ENCODE results near the gene STEAP4.
"Not testable (repeated sequence)": the region's sequence is repeated elsewhere in the genome, so short reads cannot be mapped to it uniquely, and the experiment has no call there.

The STEAP4 gene

DNA sequence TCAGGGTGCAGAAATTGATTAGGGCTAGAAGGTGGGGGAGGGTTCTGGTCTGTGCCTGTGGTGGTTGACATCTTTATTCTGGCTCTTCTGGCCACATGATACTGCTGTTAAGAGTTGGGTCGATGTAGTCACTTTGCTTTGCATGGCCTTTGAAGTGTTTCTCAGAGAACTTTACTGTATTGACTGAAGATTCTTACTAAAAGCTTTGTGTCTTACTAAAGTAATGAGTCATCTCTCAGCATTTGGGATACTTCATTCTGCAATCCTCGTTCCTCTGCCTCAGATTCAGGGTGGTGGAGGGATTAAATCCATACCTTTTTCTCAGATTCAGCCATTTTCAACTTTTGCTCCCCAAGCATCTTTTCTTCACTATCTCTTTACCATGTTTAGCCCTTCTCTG, 38.6 kb downstream of the STEAP4 start:
- no peak for DNase-seq (ENCODE audit: low read depth)

DNA sequence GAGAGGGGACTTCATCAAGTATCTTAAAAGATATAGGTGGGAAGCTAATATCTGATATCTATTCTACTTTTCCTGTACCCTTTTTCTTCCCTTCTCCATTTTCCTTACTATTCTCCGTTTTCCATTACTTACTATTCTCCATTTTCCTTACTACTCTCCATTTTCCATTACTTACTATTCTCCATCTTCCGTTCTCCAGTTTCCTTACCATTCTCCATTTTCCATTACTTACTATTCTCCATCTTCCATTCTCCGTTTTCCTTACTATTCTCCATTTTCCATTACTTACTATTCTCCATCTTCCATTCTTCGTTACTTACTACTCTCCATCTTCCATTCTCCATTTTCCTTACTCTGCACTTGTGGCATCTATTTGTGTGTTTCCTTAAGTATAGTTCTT, 39.3 kb downstream of the STEAP4 start:
- DNase-seq (ENCODE audit: low read depth): no peak

DNA sequence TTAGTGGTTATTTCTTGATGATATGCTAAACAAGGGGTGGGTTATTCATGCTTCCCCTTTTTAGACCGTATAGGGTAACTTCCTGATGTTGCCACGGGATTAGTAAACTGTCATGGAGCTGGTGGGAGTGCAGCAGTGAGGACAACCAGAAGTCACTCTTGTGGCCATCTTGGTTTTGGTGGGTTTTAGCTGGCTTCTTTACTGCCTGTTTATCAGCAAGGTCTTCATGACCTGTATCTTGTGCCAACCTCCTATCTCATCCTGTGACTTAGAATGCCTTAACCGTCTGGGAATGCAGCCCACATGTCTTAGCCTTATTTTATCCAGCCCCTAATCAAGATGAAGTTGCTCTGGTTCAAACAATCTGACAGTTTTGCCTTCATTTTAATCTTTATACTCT, 41.7 kb downstream of the STEAP4 start:
- not testable (repeated sequence) for DNase-seq (ENCODE audit: low read depth)

DNA sequence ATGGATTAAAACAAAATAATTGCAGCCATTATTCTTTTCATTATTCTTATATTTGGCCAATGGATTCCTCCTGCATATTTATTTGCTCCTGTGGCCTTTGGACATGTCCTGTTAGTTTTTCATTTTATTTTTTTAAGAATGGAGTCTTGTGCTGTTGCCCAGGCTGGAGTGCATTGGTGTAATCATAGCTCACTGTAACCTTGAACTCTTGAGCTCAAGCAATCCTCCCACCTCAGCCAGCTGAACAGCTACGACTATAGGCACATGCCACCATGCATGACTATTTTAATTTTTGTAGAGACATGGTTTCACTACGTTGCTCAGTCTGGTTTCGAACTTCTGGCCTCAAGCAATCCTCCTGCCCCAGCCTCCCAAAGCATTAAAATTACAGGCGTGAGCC, 44.1 kb downstream of the STEAP4 start:
- DNase-seq (ENCODE audit: low read depth): no peak

DNA sequence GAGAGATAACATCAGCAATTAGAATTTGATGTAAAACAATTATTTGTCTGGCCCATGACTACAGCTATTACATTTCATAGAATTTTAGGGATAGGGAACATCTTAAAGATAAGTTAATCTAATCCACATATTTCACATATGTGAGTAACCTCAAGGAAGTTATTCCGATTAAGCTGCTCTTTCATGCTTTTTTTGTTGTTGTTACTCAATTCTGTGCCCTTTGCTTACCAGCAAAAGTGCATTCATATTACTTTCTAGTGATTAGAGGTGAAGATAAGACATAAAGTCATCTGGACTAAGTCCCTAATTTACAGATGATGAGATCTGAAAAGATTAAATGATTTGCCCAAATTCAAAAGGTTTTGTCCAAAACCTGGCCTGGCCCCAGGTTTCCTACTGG, 46.0 kb downstream of the STEAP4 start:
- no peak for DNase-seq (ENCODE audit: low read depth)

DNA sequence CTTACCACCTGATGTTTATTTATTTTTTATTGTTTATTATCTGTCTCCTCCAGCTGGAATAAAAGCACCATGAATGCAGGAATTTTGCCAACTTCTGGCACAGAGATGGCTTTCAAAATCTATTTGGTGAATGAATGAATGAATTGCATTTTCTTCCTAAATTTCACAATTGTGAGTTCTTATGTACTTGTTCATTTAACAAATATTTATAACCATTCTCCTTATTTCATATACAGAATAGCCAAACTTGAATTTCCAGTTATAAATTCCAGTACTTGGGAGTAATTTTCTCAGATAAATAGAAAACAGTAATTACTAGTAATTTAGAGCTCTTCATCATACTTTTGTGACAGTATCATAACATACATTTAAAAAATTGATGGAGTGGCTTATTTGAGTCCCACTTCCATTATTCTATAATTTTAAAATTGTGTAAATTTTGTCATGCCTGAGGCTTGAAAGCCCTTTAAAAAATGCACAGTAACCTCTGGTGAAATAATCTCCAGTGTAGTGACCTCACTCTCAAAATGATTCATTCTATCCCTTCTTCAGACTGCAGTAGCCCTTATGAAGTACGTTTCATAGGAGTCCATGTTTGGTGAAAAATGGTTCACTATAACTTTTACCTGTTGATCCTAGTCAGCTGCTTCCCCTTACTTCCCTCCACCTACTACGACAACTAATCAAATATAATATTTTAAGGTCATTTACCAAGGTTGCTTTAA, 46.9 kb downstream of the STEAP4 start:
- DNase-seq (ENCODE audit: low read depth): no peak

DNA sequence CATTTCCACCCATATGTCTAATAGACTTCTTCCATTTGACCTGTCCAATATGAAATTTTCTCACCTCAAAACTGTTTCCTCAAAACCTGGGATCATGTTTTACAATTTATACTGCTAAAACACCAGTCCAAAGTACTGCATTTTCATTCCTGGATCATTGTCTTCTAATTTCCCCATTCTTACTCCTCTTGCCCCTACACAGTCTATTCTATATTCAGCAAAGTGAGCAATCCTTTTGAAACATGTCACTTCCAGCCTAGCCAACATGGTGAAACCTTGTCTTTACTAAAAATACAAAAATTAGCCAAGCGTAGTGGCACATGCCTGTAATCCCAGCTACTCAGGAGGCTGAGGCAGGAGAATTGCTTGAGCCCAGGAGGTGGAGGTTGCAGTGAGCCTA, 48.4 kb downstream of the STEAP4 start:
- DNase-seq (ENCODE audit: low read depth): not testable (repeated sequence)

DNA sequence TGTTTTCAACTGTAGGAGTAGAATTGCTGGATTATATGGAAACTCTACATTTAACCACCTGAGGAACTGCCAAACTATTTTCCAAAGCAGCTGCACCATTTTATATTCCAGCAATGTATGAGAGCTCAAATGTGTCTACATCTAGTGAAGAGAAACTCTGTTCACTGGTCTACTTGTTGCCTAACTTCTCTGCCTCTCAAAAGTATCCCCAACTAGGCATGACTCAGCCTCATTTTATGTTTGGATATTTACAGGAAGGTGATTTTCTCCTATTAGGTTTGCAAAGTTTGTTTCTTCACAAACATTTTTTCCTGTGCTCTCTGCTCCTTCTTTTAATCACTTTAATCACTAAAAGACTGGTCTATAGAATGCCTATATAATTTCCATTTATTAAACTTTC, 49.8 kb downstream of the STEAP4 start:
- no peak for DNase-seq (ENCODE audit: low read depth)

DNA sequence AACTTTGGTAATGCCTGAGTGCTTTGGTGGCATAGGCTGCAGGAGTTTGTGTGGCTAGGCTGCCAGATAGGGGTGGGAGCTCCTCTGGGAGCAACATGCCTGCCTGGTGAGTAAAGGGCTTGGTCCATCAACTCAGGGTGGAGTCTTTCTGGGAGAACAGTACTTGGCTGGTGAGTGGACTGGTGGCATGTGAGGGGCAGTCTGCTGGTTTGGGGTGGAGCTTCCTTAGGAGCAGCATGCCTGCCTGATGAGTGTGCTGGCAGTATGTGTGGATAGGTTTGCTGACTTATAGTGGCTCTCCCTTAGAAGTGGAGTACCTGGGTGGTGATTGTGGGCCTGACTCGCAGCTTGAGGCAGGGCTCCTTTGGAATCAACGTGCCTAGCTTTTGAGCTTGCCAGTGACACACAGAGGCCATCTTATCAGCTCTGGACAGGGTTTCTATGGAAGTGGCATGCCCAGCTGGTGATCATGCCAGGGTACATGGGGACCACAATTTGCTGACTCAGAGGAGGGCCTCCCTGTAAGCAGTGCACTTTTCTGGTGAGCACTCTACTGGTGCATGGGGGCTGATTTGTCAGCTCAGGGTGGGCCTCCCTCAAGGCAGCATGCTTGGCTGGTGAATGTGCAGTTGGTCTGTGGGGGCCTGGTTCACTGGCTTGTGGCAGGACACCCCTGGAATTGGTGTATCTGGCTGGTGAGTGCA, 51.8 kb downstream of the STEAP4 start:
- DNase-seq (ENCODE audit: low read depth): no peak

DNA sequence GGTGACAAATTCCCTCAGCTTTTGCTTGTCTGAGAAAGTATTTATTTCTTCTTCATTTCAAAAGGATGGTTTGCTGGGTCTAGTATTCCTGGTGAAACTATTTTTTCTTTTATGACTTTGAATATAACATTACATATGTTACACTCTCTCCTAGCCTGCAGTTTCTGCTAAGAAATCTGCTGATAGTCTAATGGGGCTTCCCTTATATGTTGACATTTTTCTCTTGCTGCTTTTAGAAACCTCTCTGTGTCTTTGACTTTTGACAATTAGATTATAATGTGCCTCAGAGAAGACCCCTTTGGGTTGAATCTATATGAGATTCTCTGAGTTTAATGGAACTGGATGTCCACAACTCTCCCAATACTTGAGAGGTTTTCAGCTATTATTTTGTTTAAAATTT, 53.1 kb downstream of the STEAP4 start:
- DNase-seq (ENCODE audit: low read depth): no peak

DNA sequence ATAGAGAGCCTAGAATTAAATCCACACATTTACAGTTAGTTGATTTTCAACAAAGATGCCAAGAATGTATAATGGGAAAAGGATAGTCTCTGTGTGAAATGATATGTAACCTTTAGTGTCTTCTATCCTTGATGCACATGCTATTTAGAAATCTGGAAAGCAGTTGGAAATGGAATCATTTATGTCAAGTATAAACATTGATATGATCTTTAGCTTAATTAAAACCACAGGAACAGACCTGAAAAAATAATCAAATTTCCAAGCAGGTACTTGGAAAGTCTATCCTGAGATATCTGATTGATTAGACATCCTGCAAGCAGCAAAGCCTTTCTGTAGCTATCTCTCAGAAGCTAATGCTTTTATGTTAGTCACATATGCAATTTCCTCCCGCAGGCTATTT, 62.4 kb downstream of the STEAP4 start:
- DNase-seq (ENCODE audit: low read depth): no peak

DNA sequence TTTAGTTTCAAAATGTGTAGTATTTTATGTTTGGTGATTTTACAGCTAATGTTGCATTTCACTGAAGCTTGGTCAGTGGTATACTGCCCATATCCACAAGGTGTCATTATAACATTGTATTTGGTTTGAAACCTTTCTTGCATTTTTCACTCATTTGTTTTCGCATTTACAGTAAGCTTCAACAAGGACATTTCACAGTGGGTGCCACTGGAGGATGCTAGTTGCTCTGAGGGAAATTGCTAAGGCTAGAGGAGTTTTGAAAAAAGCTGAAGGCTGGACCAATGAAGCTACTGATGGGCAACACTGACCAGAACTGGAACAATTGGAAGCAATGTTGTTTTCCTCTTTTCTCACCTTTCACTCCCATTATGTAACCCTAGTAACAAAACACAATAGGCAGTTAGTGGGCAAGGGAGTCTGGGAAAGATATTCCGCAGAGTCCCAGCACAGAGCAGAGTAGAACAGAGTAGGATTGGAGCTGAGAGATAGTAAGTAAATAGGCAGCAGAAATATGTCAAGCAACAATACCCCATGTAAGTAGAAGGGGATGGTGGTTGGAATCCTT, 63.3 kb downstream of the STEAP4 start:
- DNase-seq (ENCODE audit: low read depth): no peak

DNA sequence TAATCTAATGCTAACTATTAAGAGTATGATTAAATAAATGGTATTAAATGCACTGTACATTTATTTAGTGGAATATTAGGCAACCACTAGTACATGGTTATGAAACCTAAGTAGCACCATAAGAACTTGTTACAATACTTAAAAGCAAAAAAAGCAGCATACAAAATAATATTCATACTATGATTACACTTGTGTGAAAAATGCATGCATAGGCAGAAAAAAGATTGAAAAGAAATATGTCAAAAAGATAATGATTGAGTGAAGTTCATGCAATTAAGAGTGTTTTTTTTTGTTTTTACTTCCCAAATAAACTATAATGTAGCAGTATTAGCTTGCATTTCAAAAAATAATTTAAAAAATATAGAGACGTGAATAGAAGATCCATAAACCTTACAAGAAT, 66.8 kb downstream of the STEAP4 start:
- DNase-seq (ENCODE audit: low read depth): no peak

DNA sequence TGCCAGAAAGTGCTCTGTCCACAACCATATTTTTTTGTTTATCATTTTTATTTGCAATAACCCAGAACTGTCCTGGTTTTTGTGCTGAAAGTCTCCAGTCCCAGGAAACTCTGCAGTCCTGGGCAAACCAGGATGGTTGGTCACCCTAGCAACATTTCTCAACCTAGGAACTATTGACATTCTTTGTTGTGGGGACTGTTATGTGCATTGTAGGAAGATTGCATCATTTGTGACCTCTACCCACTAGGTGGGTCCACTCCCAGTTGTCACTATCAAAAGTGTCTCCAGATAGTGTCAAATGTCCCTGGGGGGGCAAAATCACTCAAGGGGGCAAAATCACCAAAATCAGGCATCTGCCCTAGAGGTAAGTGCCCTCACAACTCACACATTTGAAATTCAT, 72.9 kb downstream of the STEAP4 start:
- no peak for DNase-seq (ENCODE audit: low read depth)

DNA sequence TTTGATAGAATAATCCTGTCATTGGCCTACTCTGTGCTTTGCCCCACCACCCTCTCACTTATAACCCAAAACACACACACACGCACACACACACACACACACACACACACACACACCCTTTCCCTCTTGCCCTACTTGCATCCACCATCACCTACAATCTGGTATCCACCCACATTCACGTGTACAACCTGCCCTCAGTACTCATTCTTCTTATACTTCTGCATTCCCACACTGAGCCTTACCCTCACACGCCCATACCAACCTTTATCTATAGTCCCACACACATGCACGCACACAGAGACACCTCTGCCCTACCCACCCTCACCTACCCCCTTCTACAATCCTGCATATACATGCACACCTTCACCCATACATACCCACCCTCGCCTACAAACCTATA, 76.0 kb downstream of the STEAP4 start:
- no peak for DNase-seq (ENCODE audit: low read depth)

DNA sequence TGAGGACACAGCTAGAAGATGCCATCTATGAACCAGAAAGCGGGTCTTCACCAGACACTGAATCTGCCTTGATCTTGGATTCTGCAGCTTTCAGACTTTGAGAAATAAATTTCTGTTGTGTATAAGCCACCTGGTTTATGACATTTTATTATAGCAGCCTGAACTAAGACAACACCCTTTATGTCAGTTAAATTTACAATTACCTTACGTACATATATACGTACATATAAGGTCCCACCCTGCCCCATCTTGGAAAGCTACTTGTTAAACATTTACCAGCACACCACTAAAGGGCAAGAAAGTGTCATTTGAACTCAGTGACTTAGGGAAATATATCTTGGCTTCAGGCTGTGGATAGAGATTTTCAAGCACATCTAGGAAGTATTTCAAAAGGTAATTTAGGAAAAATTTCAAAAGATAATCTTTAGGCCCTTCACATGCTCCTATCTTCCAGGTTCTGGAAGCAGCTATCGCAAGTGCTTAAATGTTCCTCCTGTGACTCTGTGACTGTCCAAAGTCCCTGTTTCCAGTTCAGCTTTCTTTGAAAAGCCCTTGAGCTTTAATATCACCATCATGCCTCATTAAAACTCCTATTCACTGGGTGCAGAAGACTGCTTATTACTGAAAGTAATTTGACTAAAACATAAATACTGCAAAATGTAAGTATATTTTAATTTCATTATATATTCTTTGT, 77.2 kb downstream of the STEAP4 start:
- no peak for DNase-seq (ENCODE audit: low read depth)

DNA sequence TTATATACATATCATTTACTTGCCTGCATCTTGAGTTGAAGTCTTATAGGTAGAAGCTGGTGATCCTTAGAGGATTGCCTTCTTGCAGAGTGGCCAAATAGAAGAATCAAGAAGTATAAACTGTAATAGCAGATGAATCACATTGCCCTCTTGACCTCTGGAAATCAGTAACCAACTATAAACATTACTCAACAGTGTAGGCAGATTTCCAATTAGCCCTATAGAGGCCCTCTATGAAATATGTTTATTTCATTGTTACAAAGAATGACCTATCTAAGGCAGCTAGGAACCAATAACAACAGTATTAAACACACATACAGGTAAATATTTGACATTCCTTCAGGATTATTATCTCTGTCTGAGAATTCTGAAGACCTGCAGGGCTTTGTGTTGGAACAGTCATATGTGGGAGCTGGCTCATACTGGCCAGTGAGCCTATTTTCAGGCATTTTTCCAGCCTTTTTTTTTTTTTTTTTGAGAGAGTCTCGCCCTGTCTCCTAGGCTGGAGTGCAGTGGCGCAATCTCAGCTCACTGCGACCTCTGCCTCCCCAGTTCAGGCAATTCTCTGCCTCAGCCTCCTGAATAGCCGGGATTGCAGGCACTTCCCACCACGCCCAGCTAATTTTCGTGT, 79.7 kb downstream of the STEAP4 start:
- no peak for DNase-seq (ENCODE audit: low read depth)

DNA sequence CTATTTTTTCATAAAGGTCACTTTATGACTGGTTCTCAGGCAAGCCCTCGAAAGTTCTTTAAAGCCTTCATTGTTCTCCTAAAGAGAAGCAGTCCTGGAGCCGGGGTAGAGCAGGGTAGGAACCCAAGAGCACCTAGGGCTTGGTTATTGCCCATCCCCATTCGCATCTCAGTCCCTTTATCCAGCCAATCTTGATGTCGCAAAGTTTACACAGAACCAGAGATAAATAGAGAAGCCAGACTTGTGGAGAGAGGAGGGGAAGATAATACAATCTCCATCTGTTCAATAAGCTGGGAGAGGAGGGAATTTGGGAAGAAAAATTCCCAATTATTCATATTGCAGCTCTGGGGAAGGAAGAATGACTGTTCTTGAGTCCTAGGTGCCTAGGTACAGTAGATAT, 80.5 kb downstream of the STEAP4 start:
- DNase-seq (ENCODE audit: low read depth): no peak

DNA sequence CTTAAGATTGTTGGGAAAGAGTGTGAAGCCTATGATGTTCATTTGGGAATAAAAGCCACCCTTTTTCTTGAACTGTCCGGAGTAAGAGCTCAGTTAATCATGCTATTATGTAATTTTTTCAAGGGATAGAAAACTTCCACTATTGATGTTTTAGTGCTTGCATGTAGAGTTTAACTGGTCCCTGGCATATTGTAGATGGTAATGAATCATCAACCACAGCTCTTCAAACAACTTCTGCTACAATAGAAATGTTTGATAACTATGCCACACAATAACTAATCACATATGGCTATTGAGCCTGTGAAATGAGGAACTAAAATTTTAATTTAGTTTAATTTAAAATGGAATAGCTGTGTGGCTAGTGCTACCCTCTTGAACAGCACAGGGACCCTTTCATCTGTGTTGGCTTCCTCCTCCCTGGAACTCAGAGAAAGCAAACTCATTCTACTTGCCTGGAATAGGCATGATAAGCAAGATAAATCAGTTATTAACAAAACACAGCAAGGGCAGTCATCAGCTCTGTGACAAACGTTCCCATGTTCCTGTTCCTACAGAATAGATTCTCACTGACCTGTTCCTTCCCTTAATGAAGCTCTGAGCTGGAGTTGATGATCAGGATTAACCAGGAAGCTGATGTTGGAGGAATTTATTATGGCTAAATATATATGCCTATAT, 82.0 kb downstream of the STEAP4 start:
- no peak for DNase-seq (ENCODE audit: low read depth)

DNA sequence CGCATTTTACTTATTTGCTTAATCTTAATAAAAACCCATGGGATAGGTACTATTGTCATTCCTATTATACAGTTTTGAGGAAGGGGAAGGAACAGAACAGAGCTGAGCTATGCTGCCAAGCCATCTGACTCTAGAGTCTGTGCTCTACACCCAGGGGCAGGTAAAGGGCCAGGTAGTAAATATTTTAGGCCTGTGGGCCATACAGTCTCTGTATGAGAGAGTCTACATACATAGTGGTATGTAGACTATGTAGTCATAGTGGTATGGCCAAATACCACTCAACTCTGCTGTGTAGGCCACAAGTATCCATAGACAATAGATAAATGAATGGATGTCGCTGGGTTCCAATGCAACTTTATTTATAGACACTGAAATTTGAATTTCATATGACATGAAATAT, 83.4 kb downstream of the STEAP4 start:
- DNase-seq (ENCODE audit: low read depth): no peak

All from stimulated activated CD8-positive, alpha-beta memory T cell treated with anti-CD3 and anti-CD28 coated beads, Interleukin-4, amount 100 ng/mL, for 24 hours (primary cell).